ENCODE measurements around the gene CNTN2.

CNTN2 gene

GRCh38 chr1:205042911-205043806 lies at the start of gene CNTN2:
CNTN2 (plus strand) TSS chr1:205043212; CDS start chr1:205053186, 9,974 bp downstream.
- DNase-seq: no peak
- TF ChIP-seq POLR2A (IDR thresholded peaks at IDR 0.05; ENCODE audit: low read length) (no peak), GATA1 (IDR thresholded peaks at IDR 0.05; ENCODE audit: low read depth, low read length) (no peak)

DNA sequence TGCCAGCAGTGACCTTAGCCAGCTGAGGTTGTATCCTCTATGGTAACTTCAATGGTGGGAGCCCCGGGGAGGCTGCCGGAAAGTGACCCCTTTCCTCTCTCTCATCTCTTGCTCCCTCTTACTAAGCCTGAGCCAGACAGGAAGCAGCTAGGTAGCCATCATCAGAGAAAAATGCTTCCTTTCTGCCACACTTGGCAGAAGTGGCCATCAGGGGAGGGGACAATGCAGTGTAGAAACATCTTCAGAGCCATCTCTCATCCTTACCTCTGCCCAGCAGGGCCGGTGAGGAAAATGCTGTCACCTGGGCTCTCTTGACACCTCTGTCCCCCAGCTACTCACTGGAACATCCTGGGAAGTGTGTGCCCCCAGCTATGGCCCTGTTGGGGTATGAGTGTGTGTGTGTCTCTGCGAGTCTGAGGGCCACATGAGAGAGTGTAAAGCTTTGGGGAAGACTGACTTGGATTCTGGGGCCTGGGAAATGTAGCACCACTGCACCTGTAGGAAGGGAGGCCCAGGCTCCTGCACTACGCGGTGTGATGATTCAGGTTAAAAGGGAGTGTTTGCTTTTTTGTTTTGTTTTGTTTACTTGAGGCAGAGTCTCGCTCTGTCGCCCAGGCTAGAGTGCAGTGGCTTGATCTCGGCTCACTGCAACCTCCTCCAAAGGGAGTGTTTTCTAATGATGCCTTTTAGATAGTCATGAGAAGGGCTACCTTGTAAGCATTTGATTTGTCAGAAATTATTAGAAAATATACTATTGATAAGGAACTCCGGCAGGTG lies 48.7 kb upstream of the CNTN2 start:
- DNase-seq: no peak
- TF ChIP-seq GATA1 (IDR thresholded peaks at IDR 0.05; ENCODE audit: low read depth, low read length) (no peak), POLR2A (IDR thresholded peaks at IDR 0.05; ENCODE audit: low read length) (no peak)

DNA sequence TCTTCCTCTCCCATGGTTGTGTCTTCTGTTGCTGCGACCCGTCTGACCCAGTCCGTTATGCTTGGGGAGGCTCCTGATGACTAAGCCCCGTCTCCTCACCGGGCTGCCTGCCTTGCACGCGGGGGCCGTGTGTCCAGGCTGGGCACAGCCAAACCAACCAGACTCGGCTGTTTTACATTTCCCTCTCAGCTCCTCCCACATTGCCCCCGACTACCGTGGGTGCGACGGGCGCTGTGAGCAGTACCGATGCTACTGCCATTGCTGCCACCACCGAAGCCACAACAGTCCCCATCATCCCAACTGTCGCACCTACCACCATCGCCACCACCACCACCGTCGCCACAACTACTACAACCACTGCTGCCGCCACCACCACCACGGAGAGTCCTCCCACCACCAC lies 46.0 kb upstream of the CNTN2 start:
- DNase-seq: no peak
- TF ChIP-seq POLR2A (IDR thresholded peaks at IDR 0.05; ENCODE audit: low read length) (no peak), GATA1 (IDR thresholded peaks at IDR 0.05; ENCODE audit: low read depth, low read length) (no peak)

- TF ChIP-seq GATA1 (IDR thresholded peaks at IDR 0.05; ENCODE audit: low read depth, low read length): no peak
- DNase-seq: no peak
These were observed 45.2 kb upstream of the CNTN2 start for GRCh38 chr1:204997591-204998355.

- TF ChIP-seq POLR2A (IDR thresholded peaks at IDR 0.05; ENCODE audit: low read length): no peak
- TF ChIP-seq GATA1 (IDR thresholded peaks at IDR 0.05; ENCODE audit: low read depth, low read length): no peak
- no peak for DNase-seq
These were observed 41.9 kb upstream of the CNTN2 start for GRCh38 chr1:205001162-205001561.

- DNase-seq: no peak
- TF ChIP-seq GATA1 (IDR thresholded peaks at IDR 0.05; ENCODE audit: low read depth, low read length) (no peak), POLR2A (IDR thresholded peaks at IDR 0.05; ENCODE audit: low read length) (no peak)
These were observed 40.3 kb upstream of the CNTN2 start for GRCh38 chr1:205002705-205003104.

- no peak for DNase-seq
- no peak for TF ChIP-seq POLR2A (IDR thresholded peaks at IDR 0.05; ENCODE audit: low read length)
- TF ChIP-seq GATA1 (IDR thresholded peaks at IDR 0.05; ENCODE audit: low read depth, low read length): no peak
These were observed 39.5 kb upstream of the CNTN2 start for GRCh38 chr1:205003358-205004131.

- TF ChIP-seq GATA1 (IDR thresholded peaks at IDR 0.05; ENCODE audit: low read depth, low read length) (no peak), POLR2A (IDR thresholded peaks at IDR 0.05; ENCODE audit: low read length) (no peak)
- DNase-seq: no peak
These were observed 38.7 kb upstream of the CNTN2 start for GRCh38 chr1:205004351-205004750.

GRCh38 chr1:205008896-205009295 lies 34.1 kb upstream of the CNTN2 start:
- no peak for DNase-seq
- TF ChIP-seq GATA1 (IDR thresholded peaks at IDR 0.05; ENCODE audit: low read depth, low read length) (no peak), POLR2A (IDR thresholded peaks at IDR 0.05; ENCODE audit: low read length) (no peak)

- TF ChIP-seq POLR2A (IDR thresholded peaks at IDR 0.05; ENCODE audit: low read length): no peak
- TF ChIP-seq GATA1 (IDR thresholded peaks at IDR 0.05; ENCODE audit: low read depth, low read length): no peak
- DNase-seq: no peak
These were observed 33.3 kb upstream of the CNTN2 start for GRCh38 chr1:205009670-205010069.

DNA sequence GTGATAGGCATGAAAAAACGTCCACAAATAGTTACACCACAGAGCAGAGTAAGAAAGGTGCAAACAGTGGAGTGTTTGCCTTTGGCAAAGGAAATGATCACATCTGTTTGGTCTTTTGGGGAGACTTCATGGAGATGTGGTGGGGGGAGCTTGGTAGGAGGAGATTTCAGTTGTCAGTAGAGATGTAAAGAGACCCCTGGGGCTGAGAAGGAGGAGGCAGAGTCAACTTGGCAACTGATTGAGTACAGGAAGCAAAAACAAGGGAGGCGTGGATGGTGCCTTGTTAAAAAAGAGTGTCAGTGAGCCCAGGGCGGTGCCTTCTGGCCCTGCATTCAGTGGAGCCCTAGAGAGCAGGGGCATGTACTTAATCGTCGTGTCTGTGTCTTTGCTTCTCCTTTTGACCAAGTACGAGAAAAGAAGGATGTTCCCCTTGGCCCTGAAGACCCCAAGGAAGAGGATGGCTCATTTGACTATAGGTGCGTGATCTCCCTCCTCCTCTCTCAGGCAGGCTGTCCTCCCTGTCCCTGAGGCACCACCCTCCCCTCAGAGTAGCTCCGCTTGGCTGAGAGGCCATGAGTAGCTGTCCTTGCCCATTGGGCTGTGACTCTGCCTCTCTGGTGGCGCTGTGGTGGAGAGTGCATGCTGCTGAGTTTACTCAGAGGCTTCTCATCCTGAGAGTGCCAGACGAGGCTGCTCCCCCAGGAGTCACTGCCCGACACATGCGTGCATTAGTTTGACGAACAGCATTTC lies 30.4 kb upstream of the CNTN2 start:
- TF ChIP-seq GATA1 (IDR thresholded peaks at IDR 0.05; ENCODE audit: low read depth, low read length) (no peak), POLR2A (IDR thresholded peaks at IDR 0.05; ENCODE audit: low read length) (no peak)
- DNase-seq: no peak

GRCh38 chr1:205013683-205014367 lies 29.2 kb upstream of the CNTN2 start:
- DNase-seq: no peak
- TF ChIP-seq POLR2A (IDR thresholded peaks at IDR 0.05; ENCODE audit: low read length) (no peak), GATA1 (IDR thresholded peaks at IDR 0.05; ENCODE audit: low read depth, low read length) (no peak)

All from erythroblast (primary cell).